Stimulated activated CD4-positive, alpha-beta T cell treated with anti-CD3 and anti-CD28 coated beads, TNF-alpha, amount 100 ng/mL, for 48 hours (primary cell): Measurements from ENCODE around the gene CA7.
"Not testable (repeated sequence)": the region's sequence is repeated elsewhere in the genome, so short reads cannot be mapped to it uniquely, and the experiment has no call there.

Experiments used
- DNase-seq, 3 donors: peaks; one replicate each; pipeline ENCODE4 v3.0.0-alpha.2; 2020; ENCODE audit warnings: low read depth in 3 of 3

CA7 gene

GRCh38 chr16:66846831-66847230, 2.6 kb downstream of the CA7 start:
- no peak for DNase-seq

- no peak for DNase-seq
Observed at GRCh38 chr16:66847533-66848067, 3.4 kb downstream of the CA7 start.

GRCh38 chr16:66848172-66848571, 4.0 kb downstream of the CA7 start:
- DNase-seq, result no peak

GRCh38 chr16:66849021-66849420, 4.8 kb downstream of the CA7 start:
- no peak for DNase-seq

- DNase-seq, result no peak
Observed at GRCh38 chr16:66849549-66849948, 5.3 kb downstream of the CA7 start.

GRCh38 chr16:66850115-66850815, 6.1 kb downstream of the CA7 start:
- no peak for DNase-seq

- DNase-seq, result no peak
Observed at GRCh38 chr16:66851166-66851964, 7.2 kb downstream of the CA7 start.

- no peak for DNase-seq
Observed at GRCh38 chr16:66853261-66854139, 9.3 kb downstream of the CA7 start.

GRCh38 chr16:66856184-66856730, 12.0 kb downstream of the CA7 start:
- no peak for DNase-seq

GRCh38 chr16:66856801-66857200, 12.6 kb downstream of the CA7 start:
- no peak for DNase-seq

GRCh38 chr16:66857437-66857836, 13.2 kb downstream of the CA7 start:
- no peak for DNase-seq

- no peak for DNase-seq
Observed at GRCh38 chr16:66858740-66859396, 14.7 kb downstream of the CA7 start.

GRCh38 chr16:66859397-66860068, 15.3 kb downstream of the CA7 start:
- no peak for DNase-seq

GRCh38 chr16:66862023-66862520, 17.9 kb downstream of the CA7 start:
- DNase-seq, result no peak

GRCh38 chr16:66863707-66864106, 19.5 kb downstream of the CA7 start:
- no peak for DNase-seq

GRCh38 chr16:66869424-66869823, 25.2 kb downstream of the CA7 start:
- DNase-seq, result no peak

- DNase-seq, result not testable (repeated sequence)
Observed at GRCh38 chr16:66871363-66871762, 27.1 kb downstream of the CA7 start.

- DNase-seq, result no peak
Observed at GRCh38 chr16:66871840-66872239, 27.6 kb downstream of the CA7 start.

- DNase-seq, result no peak
Observed at GRCh38 chr16:66872559-66872942, 28.3 kb downstream of the CA7 start.

- peak; percentile 91 to 92 (median 92) for DNase-seq
Observed at GRCh38 chr16:66872943-66873684, 28.9 kb downstream of the CA7 start.
